ENCODE data around the gene LIFR.

LIFR gene

GRCh38 chr5:38433160-38433861, 123.1 kb downstream of the LIFR start:
- no peak for DNase-seq

- no peak for DNase-seq
These were observed 125.1 kb downstream of the LIFR start for GRCh38 chr5:38431242-38431853.

GRCh38 chr5:38426986-38427950, 129.2 kb downstream of the LIFR start:
- no peak for DNase-seq

- no peak for DNase-seq
These were observed 130.0 kb downstream of the LIFR start for GRCh38 chr5:38426490-38426889.

Measured in activated CD8-positive, alpha-beta memory T cell treated with anti-CD3 and anti-CD28 coated beads, Interleukin-2, amount 50 U/mL, for 4 hours (primary cell).